IPS DF 6.9 (cell line): ENCODE results near the gene CHPT1.

ENCODE experiments used
- DNase-seq: peaks from one replicate; pipeline ENCODE4 v3.0.0-alpha.2; 2013; ENCODE audit warnings: low read depth, low spot score
- H3K27ac ChIP-seq: one replicate; pipeline ENCODE4 v1.5.1; 2013; ENCODE audit warnings: low read length, control low read depth
- H3K27me3 ChIP-seq: 2 replicates; pipeline ENCODE4 v1.6.1; 2013; ENCODE audit warnings: mild to moderate bottlenecking, low read length; ENCODE audit not compliant: control insufficient read depth, insufficient read depth
- H3K36me3 ChIP-seq: 2 replicates; pipeline ENCODE4 v1.6.1; 2013; ENCODE audit warnings: low read length; ENCODE audit not compliant: control insufficient read depth, insufficient read depth
- H3K4me1 ChIP-seq: 2 replicates; pipeline ENCODE4 v1.6.1; 2013; ENCODE audit warnings: low read length; ENCODE audit not compliant: control insufficient read depth, insufficient read depth
- H3K4me3 ChIP-seq: 2 replicates; pipeline ENCODE4 v1.5.1; 2013; ENCODE audit warnings: mild to moderate bottlenecking, low read length
- H3K9me3 ChIP-seq: 2 replicates; pipeline ENCODE4 v1.6.1; 2013; ENCODE audit warnings: low read length, inconsistent platforms; ENCODE audit not compliant: control insufficient read depth, insufficient read depth
- WGBS: extraction: QIAGEN DNeasy Blood & Tissue Kit; methylation state at CpG from one replicate; pipeline ENCODE4 v1.1.7; 2013; ENCODE audit warnings: mixed read lengths, missing lambda C conversion rate; ENCODE audit not compliant: insufficient read length, insufficient coverage; 5-methylcytosine and 5-hydroxymethylcytosine counted together

CHPT1 gene

DNA sequence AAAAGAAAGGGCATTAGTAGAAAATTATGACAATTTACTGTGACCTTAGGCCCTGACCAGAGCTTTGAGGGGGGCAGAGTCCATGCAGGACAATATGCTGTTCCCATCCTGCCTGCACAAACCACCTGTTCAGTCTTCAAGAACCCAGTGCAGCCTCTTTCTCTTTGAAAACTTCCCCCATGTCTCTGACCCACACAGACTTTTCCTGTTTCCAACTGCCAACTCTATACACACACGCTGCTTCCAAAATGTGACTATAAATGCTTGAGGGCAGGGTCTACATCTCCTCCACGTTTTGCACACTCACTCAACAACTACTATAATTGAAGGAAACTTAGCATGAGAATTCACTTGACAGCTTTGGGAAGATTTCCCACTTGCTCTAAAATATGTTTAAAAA lies 78.4 kb downstream of the CHPT1 start:
- DNase-seq = no peak
- H3K36me3 ChIP-seq = peaks cover 2% of the 10 kb centered on the region; the same call in 1 of the 2 replicates
- no CpG with 5 or more reads among the region's 2 CpGs for WGBS
- H3K9me3 ChIP-seq = no peaks in the 10 kb centered on the region
- no peak overlapping the region for H3K27ac ChIP-seq
- H3K27me3 ChIP-seq = no peaks in the 10 kb centered on the region
- no peak overlapping the region for H3K4me3 ChIP-seq
- H3K4me1 ChIP-seq = no peaks in the 10 kb centered on the region

DNA sequence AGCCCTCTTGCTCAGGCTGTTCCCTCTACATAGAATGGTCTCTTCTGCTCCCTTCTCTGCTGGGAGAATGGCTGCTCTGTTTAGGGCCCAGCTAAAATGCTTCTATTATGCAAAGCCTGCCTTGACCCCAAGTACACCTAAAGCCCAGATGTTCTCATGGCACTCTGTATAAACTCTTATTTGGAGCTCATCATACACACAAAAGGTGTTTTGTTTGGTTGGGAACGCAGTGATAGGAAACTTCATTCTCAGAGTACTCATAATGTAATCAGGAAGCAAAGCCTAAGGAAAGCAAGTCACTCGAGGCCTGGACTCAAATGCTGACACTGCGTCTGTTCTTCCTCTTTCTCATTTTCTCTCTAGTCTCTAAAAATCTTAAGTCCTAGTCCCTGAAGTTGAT lies 80.0 kb downstream of the CHPT1 start:
- H3K27me3 ChIP-seq = no peaks in the 10 kb centered on the region
- no peak for DNase-seq
- WGBS = no CpG with 5 or more reads among the region's 3 CpGs
- 0 out of 2 replicates have a peak, but pooled peaks cover 2% of the 10 kb centered on the region for H3K36me3 ChIP-seq
- H3K4me1 ChIP-seq = no peaks in the 10 kb centered on the region
- H3K27ac ChIP-seq = no peak overlapping the region
- H3K9me3 ChIP-seq = no peaks in the 10 kb centered on the region
- no peak overlapping the region for H3K4me3 ChIP-seq

DNA sequence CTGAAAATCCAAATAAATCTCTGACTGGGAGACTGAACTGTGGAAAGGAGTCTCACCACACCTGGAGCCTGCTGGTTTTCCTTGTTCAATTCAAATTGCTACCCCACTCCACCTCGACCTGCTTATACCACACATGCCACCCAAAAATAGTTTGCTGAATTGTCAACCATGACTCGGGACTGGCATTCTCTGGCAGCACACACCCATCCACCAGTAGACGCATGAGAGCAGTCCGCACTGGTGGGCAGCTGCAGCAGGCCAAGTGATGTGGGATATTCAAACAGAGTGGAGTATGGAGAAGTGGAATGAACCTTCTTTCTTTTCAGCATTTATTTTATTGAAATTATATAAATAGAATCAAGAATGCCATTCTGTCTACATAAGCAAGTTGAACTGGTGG lies 80.5 kb downstream of the CHPT1 start:
- Histone ChIP-seq H3K36me3 (0 out of 2 replicates have a peak, but pooled peaks cover 2% of the 10 kb centered on the region), H3K27me3 (no peaks in the 10 kb centered on the region), H3K4me3 (no peak overlapping the region), H3K4me1 (peaks cover 2% of the 10 kb centered on the region), H3K27ac (no peak overlapping the region), H3K9me3 (no peaks in the 10 kb centered on the region)
- no peak for DNase-seq
- no CpG with 5 or more reads among the region's 4 CpGs for WGBS
